HEK293T (cell line): ENCODE data around the gene CFAP70.

Source experiments
- BHLHE40 ChIP-seq: fragments of 450-650 bp; IDR thresholded peaks from 2 replicates; pipeline ENCODE4 v1.6.1; 2016; ENCODE audit warnings: mild to moderate bottlenecking, moderate library complexity, borderline replicate concordance
- ELF4 ChIP-seq: fragments of 450-650 bp; IDR thresholded peaks from 2 replicates; pipeline ENCODE4 v1.6.1; 2017; ENCODE audit warnings: antibody characterized with exemption
- FOXM1 ChIP-seq: fragments of 450-650 bp; IDR thresholded peaks from 2 replicates; pipeline ENCODE4 v1.6.1; 2017; ENCODE audit warnings: mild to moderate bottlenecking, borderline replicate concordance
- LEF1 ChIP-seq: fragments of 450-650 bp; IDR thresholded peaks from 2 replicates; pipeline ENCODE4 v1.6.1; 2017; ENCODE audit warnings: mild to moderate bottlenecking, borderline replicate concordance
- SUZ12 ChIP-seq: fragments of 450-650 bp; IDR thresholded peaks from 2 replicates; pipeline ENCODE4 v1.6.1; 2016; ENCODE audit warnings: mild to moderate bottlenecking
- ZNF384 ChIP-seq: fragments of 450-650 bp; IDR thresholded peaks from 2 replicates; pipeline ENCODE4 v1.6.1; 2016

DNA sequence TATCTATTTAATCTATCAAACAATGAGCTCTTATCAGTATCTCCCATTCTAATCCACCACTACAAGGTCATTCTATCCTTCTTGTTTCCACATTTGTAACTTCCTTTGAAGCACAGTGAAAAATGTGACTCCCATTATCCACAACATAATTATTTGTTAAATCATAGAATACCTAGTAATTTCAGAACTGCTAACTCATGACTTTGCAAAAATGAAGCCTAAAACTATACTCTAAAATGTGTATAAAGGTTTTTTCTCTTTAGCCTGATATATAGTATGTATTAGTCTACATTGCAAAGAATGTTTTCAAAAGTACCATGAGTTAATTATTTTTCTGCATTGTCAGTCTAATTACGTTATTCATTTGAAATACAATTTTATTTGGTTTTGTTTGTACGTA, 94.2 kb downstream of the CFAP70 start:
- TF ChIP-seq BHLHE40 (no peak), LEF1 (no peak), FOXM1 (no peak), SUZ12 (no peak), ZNF384 (no peak), ELF4 (no peak)
